Measurements from ENCODE around the gene TNIK.

The TNIK gene

GRCh38 chr3:171377859-171378258 is 82.3 kb downstream of the TNIK start:
- no peaks in the 10 kb centered on the region for H3K79me2 ChIP-seq (ENCODE audit: insufficient read depth, low read depth)
- H3K36me3 ChIP-seq (ENCODE audit: insufficient read depth): no peaks in the 10 kb centered on the region
- no peak for TF ChIP-seq CTCF (conservative IDR thresholded peaks at IDR 0.05; ENCODE audit: low read depth, low read length)

GRCh38 chr3:171376596-171376947 is 83.6 kb downstream of the TNIK start:
- Histone ChIP-seq H3K27ac (no peak overlapping the region), H3K4me3 (IDR thresholded peaks at IDR 0.05; ENCODE audit: insufficient read depth, low read depth, low read length) (no peak overlapping the region), H4K20me1 (ENCODE audit: insufficient read depth) (no peaks in the 10 kb centered on the region), H3K27me3 (ENCODE audit: insufficient read depth, low read depth) (no peaks in the 10 kb centered on the region), H3K36me3 (ENCODE audit: insufficient read depth) (no peaks in the 10 kb centered on the region), H3K4me2 (no peak overlapping the region), H3K4me1 (ENCODE audit: low read depth, poor library complexity, severe bottlenecking) (peaks cover 5% of the 10 kb centered on the region), H3K79me2 (ENCODE audit: insufficient read depth, low read depth) (no peaks in the 10 kb centered on the region), H3K9ac (no peak overlapping the region), H2AFZ (ENCODE audit: low read depth) (no peak overlapping the region)
- no peak for TF ChIP-seq CTCF (conservative IDR thresholded peaks at IDR 0.05; ENCODE audit: low read depth, low read length)

More at GRCh38 chr3:171377859-171378258, 82.3 kb downstream of the TNIK start:
- H3K9ac ChIP-seq: no peak overlapping the region
- H3K27me3 ChIP-seq (ENCODE audit: insufficient read depth, low read depth): no peaks in the 10 kb centered on the region
- no peak overlapping the region for H2AFZ ChIP-seq (ENCODE audit: low read depth)
- no peak overlapping the region for H3K4me3 ChIP-seq (IDR thresholded peaks at IDR 0.05; ENCODE audit: insufficient read depth, low read depth, low read length)
- H3K4me2 ChIP-seq: no peak overlapping the region
- no peaks in the 10 kb centered on the region for H4K20me1 ChIP-seq (ENCODE audit: insufficient read depth)
- H3K27ac ChIP-seq: no peak overlapping the region
- peaks cover 5% of the 10 kb centered on the region for H3K4me1 ChIP-seq (ENCODE audit: low read depth, poor library complexity, severe bottlenecking)

GRCh38 chr3:171375666-171376595 is 84.3 kb downstream of the TNIK start:
- Histone ChIP-seq H3K4me1 (ENCODE audit: low read depth, poor library complexity, severe bottlenecking) (peaks cover 5% of the 10 kb centered on the region), H3K27me3 (ENCODE audit: insufficient read depth, low read depth) (no peaks in the 10 kb centered on the region), H3K79me2 (ENCODE audit: insufficient read depth, low read depth) (no peaks in the 10 kb centered on the region), H3K27ac (no peak overlapping the region), H3K9ac (no peak overlapping the region), H3K4me2 (no peak overlapping the region), H4K20me1 (ENCODE audit: insufficient read depth) (no peaks in the 10 kb centered on the region), H3K36me3 (ENCODE audit: insufficient read depth) (no peaks in the 10 kb centered on the region), H2AFZ (ENCODE audit: low read depth) (no peak overlapping the region), H3K4me3 (IDR thresholded peaks at IDR 0.05; ENCODE audit: insufficient read depth, low read depth, low read length) (no peak overlapping the region)
- TF ChIP-seq CTCF (conservative IDR thresholded peaks at IDR 0.05; ENCODE audit: low read depth, low read length): no peak

- H3K4me2 ChIP-seq: no peak overlapping the region
- no peaks in the 10 kb centered on the region for H4K20me1 ChIP-seq (ENCODE audit: insufficient read depth)
- no peaks in the 10 kb centered on the region for H3K27me3 ChIP-seq (ENCODE audit: insufficient read depth, low read depth)
- H2AFZ ChIP-seq (ENCODE audit: low read depth): no peak overlapping the region
- H3K79me2 ChIP-seq (ENCODE audit: insufficient read depth, low read depth): no peaks in the 10 kb centered on the region
- no peak for TF ChIP-seq CTCF (conservative IDR thresholded peaks at IDR 0.05; ENCODE audit: low read depth, low read length)
- no peak overlapping the region for H3K4me3 ChIP-seq (IDR thresholded peaks at IDR 0.05; ENCODE audit: insufficient read depth, low read depth, low read length)
- no peak overlapping the region for H3K27ac ChIP-seq
- peaks cover 5% of the 10 kb centered on the region for H3K4me1 ChIP-seq (ENCODE audit: low read depth, poor library complexity, severe bottlenecking)
- no peak overlapping the region for H3K9ac ChIP-seq
- H3K36me3 ChIP-seq (ENCODE audit: insufficient read depth): no peaks in the 10 kb centered on the region
These were observed 85.4 kb downstream of the TNIK start for GRCh38 chr3:171374661-171375285.
